NCI-H748 (cell line): Measurements from ENCODE around the gene EPHA3.

Experiments used
- DNase-seq: peaks from one replicate; lab custom pipeline; 2025; ENCODE audit not compliant: unreplicated experiment; lab: John Stamatoyannopoulos, UW

Gene EPHA3

DNA sequence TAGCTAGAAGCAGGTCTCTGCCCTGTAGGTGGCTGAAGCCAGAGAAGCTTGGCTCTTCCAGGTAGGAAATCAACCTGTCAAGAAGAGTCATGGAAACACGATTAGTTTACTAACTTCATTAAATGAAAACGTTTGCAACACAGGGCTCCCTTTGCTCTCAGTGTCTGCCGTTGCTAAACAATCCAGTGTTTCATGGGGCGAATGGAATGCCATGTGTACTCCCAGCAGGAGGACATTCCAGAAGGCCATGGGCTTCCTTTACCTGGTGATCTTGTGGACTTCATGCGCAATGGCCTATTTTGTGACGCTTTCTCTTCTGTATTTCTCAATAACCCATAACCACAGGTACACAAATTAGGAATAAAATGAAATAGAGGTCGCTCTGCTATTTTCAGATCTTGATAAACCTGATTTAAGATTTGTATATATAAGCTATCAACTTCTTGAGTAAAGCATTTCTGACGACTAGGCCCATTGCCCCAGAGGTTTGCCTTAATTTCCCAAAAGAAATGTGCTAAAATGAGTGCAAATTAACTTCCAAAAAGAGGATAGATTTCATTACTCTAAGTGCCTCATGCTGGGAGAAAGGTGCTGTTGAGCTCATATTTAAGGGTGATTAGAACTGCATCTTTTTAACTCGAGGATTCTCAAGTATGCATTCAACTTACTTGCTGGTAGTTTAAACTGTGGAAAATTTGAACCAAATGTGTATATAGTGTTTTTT lies 171.0 kb downstream of the EPHA3 start:
- DNase-seq, result no peak

DNA sequence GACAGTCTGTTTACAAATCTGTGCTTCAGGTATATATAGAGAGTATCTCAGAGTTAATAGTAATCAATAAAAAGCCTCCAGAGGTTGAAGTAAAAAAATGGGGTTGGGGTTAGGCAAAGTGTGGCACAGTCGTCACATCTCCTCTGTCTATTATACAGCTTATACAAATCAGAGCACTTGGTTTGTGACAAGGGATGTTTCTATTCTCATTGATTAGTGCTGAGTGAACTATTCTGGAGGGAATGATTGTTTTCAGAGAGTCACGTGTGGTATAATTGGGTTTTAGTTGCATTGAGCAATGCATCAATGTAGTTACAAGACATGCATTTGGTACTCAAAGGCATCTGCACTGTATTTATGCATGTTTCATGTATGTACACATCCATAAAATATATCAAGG lies 172.9 kb downstream of the EPHA3 start:
- no peak for DNase-seq

DNA sequence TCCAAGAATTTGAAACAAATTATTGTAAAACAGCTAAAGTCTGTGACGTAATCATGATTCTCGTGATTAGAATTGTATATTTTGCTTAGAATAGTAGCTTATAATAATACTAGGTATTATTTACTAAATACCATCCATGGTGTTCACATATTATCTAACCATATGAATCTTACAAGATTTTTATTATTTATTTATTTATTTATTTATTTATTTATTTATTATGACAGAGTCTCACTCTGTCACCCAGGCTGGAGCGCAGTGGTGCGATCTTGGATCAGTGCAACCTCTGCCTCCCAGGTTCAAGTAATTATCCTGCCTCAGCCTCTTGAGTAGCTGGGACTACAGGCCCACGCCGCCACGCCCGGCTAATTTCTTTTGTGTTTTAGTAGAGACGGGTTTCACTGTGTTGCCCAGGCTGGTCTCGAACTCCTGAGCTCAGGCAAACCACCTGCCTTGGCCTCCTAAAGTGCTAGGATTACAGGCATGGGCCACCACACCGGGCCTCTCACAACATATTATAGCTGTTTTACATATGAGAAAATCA lies 173.5 kb downstream of the EPHA3 start:
- DNase-seq, result no peak

DNA sequence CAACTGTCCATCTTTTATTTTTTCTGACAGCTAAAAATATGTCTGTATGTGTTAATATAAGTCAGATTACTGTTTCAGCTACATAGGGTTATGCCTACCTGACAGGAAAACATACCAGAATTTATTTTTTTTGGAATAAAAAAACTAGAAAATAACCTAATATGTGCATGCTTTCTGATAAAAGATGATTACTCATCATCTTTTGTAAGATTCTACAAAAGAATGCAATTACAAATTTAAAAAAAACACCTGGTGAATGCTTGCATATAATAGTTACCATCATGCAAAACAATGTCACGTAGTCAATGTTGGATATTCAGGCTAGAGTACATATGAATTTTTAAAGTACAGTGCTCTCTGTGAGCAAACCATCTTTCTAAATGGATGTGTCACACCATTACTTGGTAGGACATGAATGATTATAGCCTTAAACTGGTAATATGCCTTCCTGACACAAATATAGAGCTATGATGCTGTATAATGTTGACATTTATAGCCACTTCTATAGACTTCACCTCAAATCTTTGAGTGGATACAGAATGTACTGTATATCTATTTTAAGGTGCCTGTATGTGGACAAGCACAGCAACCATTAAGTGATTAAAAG lies 180.6 kb downstream of the EPHA3 start:
- DNase-seq, result no peak

DNA sequence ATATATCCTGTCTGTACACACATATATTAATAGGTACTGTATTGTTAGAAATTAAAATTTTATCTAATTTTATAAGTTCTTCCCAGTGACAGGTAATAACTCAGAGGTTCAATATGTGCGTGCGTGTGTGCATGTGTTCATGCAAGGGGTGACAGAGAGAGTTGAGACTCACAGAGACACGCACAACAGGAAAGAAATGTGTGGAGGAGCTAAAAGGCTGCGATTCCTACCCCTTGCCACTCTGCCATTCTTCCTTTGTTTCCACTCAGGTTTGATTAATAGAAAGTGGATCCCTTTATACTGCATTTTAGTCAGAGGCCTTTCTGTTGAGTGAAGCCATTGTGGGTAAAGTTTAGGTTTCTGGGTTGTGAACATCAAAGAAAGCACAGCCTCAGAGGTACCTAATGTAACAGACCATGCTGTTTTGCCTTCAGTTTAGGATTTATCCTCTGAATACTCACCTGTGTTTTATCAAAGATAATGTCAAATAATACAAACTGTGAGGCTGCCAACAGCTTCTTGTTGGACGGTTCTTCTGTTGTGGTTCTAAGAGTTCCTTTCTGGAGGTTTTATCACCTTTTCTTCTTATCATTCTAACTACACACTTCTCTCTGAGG lies 182.3 kb downstream of the EPHA3 start:
- DNase-seq, result no peak

DNA sequence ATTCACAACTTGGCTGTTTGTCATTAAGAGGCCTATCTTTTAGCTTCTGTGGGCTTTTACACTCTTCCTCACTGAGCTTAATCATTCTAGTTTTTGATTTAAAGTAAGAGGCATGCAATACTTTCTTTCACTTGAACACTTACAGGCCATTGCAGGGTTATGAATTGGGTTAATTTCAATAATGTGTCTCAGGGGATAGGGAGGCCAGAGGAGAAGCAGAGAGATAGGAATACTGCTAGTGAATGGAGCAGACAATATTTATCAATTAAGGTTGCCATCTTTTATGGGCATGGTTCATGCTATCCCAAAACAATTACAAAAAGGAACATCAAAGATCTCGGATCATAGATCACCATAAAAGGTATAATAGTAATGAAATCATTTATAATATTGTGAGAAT lies 189.8 kb downstream of the EPHA3 start:
- no peak for DNase-seq

DNA sequence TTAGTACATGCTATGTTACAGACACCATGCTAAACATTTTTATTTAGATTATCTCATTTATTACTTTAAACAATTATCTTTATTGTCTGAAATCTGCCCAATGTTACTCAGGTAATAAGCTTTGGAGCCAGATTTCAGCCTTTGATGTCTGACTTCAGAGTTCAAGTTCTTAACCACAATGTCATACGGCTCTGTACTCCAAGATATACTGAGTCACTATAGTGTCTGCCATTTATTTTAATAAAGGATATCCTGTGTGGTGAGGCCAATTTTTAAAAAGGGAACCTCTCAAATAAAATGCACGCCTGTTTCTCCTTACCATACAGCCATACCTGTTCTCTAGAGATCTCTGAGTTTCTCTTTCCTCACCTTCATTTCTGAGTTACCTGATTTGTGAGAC lies 193.1 kb downstream of the EPHA3 start:
- DNase-seq, result no peak

DNA sequence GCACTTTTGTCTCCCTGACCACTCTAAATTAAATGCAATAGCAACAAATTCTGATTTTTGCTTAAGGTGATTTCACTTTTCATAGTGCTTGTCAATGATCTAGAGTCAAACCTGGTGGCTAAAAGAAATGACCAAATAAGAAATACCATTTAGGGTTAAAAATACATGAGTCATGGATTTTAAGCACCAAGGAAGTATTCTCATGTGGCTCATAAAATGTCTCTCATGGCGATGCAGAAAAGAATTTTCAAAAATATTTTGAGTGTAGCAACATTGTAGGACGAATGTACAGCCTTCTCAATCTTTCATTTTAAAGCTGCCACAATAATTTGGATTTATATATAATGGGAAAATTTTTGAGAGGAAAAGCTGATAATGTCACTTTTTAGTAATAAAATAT lies 193.6 kb downstream of the EPHA3 start:
- DNase-seq, result no peak

DNA sequence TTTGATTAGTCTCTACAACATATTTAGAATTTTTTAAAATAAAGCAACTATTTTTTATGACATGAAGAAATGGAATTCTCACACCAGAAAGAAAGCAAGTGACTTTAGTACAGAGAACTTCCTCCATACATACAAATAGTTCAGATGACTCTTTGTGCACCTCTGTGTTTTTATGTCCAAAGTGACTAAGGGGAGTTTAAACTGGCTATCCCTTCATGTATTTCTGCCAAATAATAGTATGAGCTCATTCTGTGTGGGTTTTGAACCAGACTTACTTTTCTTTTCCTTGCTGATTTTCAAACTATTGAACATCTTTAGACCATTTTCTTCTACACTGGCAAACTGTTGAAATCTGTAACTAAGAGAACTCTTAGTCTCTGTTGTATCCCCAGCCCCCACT lies 196.3 kb downstream of the EPHA3 start:
- no peak for DNase-seq

DNA sequence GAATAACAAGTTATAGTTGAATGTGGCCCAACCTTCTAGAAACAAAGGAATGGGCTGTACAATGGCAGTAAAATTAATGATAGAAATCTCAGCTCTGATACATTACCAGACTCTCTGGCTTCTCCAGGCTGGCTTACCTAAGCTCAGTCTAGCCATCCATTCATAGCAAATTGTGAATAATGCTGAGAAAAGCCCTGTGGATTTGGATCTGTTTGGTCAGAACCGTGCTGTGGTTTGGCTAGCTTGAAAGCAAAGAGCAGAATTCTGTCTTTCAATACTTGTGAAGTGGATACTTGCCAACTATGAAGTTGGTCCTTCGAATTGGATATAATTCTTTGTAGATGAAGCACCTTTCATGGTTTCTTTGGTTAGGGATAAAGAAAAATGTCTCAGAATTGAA lies 199.1 kb downstream of the EPHA3 start:
- no peak for DNase-seq

DNA sequence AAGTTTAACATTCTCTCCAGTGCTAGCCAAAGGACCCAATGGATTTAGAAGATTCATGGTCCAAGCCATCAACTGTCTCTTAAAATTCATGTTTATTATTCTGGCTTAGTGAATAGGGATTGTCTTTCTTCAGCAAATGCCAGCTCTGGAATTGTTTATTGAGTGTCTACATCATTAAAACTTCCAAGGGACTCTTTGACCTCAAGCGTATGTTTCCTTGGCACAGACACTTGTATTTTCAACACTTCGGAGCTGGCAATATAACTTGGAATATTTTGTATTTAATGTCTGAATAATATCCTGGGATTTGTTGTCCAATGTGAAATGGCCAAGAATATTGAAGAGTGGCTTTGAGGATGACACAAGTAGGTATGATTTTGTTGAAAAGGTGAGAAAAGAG lies 204.2 kb downstream of the EPHA3 start:
- DNase-seq, result no peak

DNA sequence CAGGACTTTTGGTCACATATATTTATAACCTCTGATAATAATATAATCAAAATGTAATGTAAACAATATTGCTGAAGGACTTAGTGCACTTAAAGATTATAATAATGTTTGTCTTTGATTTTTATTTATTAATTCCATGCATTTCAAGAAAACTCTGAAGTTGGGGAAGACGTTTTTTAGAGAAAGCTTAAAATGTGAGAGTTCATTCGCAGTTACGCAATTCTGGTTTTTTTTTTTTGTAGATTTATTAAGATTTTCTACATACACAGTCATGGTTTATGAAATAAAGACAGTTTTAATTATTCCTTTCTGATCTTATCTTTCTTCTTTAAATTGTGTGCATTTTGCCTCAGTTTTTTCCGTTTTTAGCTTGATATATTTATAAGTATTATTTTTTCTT lies 204.7 kb downstream of the EPHA3 start:
- no peak for DNase-seq

DNA sequence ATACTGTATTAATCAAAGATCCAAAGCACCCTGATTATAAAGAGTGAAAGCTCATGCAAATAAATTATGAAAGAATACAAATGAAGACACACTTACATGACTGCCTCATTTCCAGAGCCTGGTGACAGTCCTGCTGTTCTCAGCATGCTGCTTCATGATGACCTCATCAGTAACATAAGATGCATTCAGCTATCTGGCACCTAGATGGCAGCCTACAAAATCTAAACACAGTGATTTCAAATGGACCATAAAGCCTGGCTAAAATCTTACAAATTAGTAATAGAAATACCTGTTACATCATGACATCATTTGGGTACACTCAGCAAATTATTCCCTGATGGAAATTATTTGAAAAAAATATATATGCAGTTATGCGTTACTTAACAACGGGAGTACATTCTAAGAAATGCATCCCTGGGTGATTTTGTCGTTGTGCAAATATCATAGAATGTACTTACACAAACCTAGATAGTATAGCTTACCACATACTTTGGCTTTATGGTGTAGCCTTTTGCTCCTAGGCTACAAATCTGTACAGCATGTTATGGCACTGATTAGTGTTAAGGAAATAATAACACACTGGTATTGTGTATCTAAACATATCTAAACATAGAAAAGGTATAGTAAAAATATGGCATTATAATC lies 207.2 kb downstream of the EPHA3 start:
- peak; percentile 72 for DNase-seq

DNA sequence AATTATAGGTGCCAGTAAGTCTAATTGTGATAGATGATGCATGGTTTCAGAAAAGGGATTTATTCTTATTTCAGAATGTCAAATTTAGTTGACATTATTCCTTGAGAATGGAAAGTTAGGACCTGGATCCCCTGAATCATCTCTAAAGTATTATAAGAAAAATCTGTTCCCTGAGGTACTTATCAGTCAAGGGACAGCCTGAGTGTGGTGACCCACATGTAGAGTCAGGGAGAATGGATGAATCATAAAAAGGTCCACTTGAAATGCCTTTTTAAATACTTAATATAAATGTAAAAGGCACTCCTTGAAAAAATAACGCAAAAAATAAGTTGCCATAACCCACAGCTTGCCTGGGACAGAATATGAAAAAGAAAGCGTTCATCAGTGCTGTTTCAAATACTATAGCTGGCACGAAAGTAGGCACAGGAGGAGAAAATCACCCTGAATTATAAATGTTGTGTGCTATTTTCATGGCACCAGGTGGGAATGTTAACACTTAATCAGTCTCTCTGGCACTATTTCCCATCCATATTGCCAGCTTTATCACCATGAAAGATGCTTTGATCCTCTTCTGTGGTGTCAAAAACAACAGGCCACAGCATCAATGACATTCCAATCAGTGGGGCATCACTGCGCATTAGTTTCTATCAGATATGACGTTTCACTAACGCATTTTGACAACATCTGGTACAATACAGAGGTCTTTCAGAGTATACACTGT lies 208.5 kb downstream of the EPHA3 start:
- DNase-seq, result no peak

DNA sequence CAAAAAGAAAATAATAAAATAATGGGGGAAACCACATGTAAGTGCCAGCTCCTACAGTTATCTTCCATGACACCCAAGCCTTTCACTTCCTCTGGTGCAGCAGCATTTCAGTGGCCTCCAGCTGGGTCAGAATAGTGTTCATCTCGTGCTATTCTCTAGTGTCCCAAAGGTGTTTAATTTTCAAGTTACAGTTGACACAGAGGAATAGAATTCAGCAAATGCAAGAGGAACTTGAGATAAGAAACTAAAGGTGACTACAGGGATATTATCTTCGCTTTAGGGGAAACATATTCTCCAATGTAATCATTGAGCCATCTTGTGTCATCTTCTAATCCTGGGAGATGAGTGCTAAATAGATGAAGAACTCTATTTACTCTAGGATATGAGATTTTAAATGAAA lies 212.8 kb downstream of the EPHA3 start:
- no peak for DNase-seq

DNA sequence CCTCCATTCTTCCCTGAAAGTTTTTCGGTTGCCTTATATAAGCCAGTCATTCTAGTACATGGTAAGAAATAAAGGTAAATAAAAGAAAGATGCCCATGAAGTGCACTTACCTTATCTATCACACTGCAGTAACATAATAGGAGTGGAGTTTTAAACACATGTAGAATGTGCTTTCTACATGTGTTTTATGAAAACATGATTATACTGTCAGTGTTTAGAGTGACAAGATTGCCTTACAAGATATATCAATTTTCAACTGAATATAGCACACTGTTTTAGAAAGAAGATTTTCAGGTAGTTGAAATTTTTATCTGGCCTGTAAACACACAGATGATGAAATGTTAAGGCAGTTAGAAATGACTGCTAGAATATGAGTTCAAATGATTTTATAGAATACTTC lies 219.6 kb downstream of the EPHA3 start:
- DNase-seq, result no peak

DNA sequence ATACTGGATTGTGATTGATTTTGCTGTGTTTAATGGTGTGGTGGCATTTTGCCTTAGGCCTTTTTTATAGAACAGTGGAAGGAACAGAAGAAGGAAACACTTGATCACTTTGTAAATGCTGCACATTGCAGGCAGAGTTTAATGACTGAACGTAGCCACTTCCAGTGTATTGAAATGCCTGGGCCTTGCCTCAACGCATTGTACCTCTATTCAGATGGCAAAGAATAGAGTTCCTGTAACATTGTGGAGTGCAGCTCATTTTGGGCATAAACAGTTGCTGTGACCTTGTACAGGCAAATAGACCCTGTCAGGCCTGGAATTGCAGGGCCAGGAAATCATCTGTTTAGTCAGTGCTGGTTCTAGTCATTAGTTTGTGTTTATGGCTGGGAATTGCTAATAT lies 225.0 kb downstream of the EPHA3 start:
- DNase-seq, result peak; percentile 5

DNA sequence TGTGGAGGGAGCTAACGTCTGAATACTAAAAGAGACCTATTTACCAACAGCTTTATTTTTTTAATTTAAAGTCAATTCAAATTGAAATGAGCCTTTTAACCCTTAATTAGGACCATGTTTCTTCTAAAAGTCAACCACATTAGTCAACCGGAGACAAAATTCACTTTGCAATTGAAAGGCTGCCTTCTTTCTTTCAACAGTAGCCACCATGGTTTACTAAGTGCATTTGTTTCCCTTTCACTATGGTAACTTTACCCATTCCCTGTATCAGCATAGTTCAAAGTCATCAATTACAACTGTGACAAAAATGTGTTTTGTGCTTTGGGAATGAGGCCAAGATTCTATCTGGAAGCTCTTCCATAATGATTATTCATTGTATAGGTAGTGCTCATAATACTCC lies 225.4 kb downstream of the EPHA3 start:
- DNase-seq, result peak; percentile 15

DNA sequence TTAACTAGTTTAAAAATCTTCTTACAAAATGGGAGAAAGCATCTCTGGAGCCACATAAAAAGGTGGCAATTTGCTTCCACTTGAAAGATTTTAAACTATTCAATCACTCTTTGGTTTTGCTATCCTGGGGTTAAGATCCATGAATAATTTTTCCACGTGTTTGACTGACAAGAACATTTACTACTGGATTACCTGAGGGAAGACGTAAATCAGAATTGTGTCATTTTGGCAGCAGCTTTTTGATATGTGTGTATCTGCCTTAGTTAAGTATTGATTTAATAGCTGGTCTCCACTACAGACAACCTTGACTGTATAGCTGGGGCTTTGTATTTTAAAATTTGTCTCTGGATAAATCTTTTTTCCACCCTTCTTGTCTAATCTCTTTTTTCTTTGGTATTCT lies 228.3 kb downstream of the EPHA3 start:
- no peak for DNase-seq

DNA sequence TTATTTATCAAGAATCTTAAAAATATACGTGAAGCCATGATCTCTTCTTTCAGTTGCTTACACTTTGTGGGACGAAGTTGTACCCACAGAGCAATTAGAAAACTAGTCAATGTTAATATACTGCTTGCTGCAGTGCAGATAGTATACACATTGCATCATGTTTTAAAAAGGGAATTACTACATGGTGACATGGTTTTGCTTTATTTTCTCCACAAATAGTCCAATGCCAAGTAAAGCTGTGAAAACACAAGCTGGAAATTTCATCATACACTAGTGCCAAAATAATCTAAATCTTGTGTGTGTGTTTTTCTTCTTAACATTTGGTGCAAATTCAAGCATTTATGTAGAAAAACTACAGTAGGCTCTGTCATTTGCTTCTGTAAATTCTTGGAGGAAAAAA lies 233.0 kb downstream of the EPHA3 start:
- DNase-seq, result no peak

DNA sequence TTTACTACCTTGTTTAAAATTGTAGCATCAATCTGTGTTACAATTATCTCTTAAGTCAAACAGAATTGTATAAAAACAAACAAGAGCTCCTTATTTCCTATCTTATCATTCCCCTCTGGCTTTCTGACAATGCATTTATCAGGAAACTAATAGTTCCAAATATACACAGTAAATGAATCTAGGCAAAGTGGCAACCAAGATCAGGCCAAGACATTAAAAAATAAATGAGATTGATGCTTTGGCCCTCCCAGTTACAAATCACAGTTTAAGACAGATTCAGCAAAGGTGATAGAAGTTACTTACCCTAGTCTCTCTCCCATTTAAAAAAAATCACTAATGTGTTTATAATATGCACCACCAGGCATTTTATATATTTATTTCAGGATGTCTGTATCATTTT lies 236.7 kb downstream of the EPHA3 start:
- no peak for DNase-seq
